HG03520 (cell line): ENCODE measurements around the gene RCAN2.
A peak's percentile ranks its signal among the peaks of the same experiment; 100 is the strongest.

Experiments
- ATAC-seq: cut with Tn5 transposase; IDR thresholded peaks from one replicate; pipeline ENCODE4 v1.9.1; 2021; ENCODE audit warnings: mild to moderate bottlenecking, moderate library complexity; ENCODE audit not compliant: unreplicated experiment

The RCAN2 gene

DNA sequence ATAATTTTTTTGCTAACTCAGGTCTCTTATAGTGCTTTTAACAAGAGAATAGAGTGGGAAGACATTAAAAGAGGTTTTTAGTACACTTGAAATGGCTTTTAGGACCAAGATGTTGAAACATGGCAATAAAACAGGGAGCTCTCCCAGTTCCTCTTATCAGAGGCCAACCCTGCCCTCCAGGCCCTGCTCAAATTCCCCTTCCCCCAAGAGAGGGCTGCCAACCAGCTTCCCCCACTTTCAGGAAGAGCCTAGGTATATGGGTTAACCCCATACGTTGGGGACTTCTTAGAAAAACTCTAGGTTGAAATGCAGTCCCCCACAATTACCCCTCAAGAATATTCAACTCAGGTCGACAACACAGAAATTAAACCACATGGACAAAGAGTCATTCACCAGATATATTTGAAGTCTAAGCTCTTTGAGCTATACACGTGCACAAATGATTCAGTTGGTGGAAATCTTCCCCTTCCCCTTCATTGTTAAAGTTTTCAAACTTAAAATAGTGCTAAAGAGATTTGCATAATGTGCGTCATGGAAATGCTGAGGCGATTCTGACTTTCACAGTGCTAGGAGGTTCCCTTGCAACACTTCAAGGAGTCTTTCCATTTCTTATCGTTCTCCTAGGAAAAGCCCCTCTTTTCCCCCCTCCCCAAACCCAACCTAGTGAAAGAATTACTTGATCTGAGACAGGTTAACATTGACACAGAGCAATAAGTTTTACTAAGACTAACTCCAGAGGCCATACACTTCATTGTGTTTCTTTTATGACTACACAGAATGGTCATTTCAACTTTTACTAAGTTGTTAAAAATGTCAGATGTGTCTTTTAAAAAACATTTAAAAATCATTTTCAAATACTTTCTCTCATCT lies 270.7 kb downstream of the RCAN2 start:
- peak; percentile 54 for ATAC-seq

DNA sequence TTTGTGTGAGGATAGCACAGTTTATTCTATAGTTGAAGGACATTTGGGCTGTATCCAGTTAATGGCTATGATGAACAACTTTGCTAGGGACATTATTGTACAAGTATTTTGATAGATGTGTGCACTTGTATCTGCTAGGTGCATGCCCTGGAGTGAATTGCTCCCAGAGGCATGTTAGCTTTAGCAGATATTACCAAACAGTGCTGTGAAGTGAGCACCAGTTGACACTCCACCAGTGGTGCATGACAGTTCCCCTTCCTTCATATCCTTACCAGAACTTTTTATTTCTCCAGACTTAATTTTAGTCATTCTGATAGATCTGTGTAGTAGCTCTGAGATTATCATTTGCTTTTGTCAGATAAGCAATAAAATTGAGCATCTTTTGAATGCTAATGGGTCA lies 271.6 kb downstream of the RCAN2 start:
- no peak for ATAC-seq

DNA sequence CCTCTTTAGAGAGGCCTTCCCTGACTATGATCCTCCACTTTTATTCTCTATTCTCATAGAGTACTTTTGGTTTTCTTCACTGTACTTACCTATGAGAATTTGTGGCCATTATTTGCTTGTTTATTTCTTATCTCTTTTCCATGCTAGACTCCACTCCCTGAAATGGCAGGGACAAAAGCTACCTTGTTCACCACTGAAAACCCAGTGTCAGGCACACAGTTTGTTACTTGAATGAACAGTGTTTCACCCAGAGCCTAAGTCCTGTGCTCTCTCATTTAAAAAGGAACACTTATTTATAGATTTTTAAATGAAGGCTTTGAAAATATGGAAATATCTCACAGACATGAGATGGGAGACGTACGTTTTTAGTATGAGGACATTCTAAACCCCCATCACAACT lies 272.8 kb downstream of the RCAN2 start:
- ATAC-seq, result no peak

GRCh38 chr6:46217671-46218131 lies 273.5 kb downstream of the RCAN2 start:
- peak; percentile 52 for ATAC-seq

- ATAC-seq, result no peak
These were observed 274.4 kb downstream of the RCAN2 start for GRCh38 chr6:46216879-46217278.

GRCh38 chr6:46215777-46216176 lies 275.5 kb downstream of the RCAN2 start:
- ATAC-seq, result no peak

- no peak for ATAC-seq
These were observed 276.0 kb downstream of the RCAN2 start for GRCh38 chr6:46215213-46215612.

- no peak for ATAC-seq
These were observed 279.3 kb downstream of the RCAN2 start for GRCh38 chr6:46211917-46212316.

DNA sequence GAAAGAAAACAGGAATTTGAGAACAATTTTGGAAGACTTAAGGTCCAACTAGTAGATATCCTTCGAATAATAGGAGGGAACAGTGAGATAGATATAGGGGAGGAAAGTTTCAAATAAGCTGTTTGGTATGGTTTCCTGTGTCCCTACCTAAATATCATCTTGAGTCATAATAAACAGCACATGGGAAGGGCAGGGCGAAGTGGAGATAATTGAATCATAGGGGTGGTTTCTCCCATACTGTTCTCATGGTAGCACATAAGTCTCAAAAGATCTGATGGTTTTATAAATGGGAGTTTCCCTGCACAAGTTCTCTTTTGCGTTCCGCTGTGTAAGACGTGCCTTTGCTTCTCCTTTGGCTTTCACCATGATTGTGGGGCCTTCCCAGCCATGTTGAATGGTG lies 281.0 kb downstream of the RCAN2 start:
- no peak for ATAC-seq

DNA sequence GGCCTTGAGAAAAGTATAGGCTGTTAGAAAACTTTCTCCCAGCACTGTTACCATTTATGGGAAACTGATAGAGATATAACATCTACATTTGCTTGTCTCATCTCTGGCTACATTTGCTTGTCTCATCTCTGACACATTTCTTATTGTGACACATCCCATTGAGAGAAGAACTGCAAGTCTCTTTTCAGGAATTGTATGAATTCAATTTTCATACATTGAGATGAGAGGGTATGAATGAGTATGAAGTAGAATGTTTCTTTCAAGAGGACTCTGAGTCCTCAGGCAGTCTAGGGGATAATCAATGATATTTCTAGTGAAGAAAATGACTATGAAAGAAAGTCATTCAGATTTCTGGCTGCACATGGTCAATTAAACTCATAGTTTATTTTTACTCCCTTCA lies 282.9 kb downstream of the RCAN2 start:
- no peak for ATAC-seq

DNA sequence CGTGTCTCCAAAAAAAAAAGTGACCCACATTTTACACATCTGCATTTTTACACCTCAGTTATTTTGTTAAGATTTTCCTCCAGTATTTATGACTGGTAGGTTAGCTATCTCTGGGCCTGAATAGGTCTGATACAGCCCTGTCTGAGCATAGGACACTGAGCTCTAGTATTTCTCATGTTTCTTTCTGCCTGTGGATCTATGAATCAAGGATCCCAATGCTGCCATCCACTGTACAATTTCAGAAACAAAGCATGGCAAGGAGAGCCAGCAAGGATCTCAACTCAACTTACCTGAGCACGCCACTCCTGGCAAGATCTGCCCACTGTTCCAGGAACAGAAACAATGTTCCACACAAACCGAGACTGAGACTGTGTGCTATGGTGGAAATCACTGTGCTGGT lies 284.1 kb downstream of the RCAN2 start:
- no peak for ATAC-seq

- no peak for ATAC-seq
These were observed 286.2 kb downstream of the RCAN2 start for GRCh38 chr6:46204880-46205650.

DNA sequence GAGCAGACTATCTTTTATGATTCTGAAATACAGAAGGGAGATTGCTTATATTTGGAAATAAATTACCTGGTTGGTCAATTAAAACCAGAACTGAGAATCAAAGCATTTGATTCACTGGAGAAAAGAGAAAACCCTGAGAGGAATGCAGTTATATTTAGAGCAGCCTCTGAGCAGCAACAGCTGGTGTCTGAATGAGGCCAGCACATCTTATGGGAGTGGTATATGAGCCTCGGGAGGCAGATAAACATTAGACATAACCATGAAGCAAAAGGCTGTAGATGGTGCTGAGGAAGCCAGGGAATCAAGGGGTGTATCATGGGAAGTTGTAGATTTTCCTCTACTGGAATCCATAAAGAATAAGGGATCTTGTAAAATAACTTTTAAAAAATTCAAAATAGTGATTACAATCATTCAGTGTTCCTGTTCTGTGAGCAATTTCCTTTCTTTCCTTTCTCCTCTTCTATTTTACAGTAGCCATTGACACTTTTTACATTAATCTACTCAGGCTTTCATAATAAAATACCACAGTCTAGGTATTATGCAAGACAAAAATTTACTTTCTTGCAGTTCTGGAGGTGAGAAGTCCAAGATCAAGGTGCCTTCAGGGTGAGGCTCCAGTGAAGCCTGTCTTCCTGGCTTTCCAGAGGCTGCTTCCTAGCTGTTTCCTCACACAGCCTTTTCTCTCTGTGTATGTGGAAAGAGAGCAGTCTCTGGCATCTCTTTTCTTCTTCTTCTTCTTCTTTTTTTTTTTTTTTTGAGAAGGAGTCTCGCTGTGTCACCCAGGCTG lies 287.7 kb downstream of the RCAN2 start:
- no peak for ATAC-seq

DNA sequence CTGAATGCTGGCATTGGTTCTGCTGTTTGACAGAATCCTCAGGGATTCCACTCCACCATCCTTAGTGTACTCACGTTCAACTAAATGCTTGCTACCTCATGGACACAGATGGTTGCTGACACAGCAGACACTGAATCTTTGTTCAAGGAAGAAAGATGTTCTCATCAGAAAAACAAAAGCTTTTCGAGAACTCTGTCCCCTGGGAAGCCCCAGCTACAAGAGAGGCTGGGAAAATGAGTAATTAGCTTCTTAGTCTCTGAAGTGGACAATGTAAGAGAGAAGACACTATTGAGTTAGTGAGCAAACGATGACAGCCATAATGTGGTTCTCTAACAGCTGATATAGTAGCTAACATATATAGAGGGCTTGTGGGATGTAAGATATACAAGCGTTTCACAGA lies 289.5 kb downstream of the RCAN2 start:
- ATAC-seq, result no peak

DNA sequence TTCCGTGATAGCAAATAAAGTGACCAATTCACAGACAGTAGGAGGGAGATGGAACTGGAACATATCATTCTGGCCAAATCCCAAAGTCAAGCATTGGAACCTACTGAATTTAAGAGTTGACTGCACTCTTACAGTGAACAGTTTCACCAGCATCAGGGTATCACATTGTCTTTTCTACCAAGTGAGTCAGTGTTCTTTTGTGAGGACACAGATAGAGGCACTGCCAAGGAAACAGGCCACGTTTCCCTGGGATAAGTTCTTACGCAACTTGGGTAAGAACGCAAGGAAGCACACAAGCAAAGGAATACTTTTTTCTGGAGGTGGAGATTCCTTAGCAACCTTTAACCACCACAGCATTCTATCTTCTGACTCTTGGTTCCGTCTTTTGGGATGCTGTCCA lies 291.9 kb downstream of the RCAN2 start:
- no peak for ATAC-seq

DNA sequence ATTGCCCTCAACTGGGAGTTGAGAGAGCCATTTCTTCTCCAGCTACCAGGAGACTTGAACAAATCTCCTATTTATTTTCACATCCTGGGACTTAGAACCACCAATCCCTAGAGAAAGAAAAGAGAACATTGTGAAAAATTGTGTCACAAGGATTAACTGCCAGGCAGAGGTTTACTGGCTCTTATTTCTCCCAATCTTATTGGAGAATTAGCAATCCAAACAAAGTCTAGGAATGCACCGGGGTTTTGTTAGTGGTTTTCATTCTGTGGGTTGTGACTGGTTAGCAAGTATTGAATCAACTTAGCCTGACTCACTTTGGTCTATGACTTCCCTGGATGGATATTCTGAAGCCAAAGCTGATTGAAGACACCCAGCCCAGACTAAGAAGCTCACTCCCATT lies 299.3 kb downstream of the RCAN2 start:
- no peak for ATAC-seq

GRCh38 chr6:46190889-46191288 lies 300.4 kb downstream of the RCAN2 start:
- no peak for ATAC-seq

DNA sequence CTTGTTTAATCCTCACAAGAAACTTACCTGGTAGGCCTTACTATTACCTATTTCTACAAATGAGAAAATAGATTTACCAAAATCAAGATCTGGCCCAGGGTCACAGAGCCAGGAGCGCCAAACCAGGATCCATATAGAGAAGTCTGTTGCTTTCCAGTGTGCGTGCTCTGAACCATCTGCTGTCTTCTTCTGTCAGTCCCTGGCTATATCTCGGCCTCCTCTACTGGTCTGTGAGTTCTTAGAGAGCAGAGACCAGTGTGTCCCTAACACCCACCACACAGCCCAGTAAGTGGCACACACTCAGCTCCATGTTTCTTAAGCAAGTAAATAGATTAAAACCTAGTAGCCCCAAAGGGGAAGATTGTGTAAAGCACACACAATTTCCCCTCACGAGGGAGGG lies 301.5 kb downstream of the RCAN2 start:
- no peak for ATAC-seq

- ATAC-seq, result no peak
These were observed 304.7 kb downstream of the RCAN2 start for GRCh38 chr6:46186583-46186982.

GRCh38 chr6:46184114-46184513 lies 307.1 kb downstream of the RCAN2 start:
- ATAC-seq, result no peak

DNA sequence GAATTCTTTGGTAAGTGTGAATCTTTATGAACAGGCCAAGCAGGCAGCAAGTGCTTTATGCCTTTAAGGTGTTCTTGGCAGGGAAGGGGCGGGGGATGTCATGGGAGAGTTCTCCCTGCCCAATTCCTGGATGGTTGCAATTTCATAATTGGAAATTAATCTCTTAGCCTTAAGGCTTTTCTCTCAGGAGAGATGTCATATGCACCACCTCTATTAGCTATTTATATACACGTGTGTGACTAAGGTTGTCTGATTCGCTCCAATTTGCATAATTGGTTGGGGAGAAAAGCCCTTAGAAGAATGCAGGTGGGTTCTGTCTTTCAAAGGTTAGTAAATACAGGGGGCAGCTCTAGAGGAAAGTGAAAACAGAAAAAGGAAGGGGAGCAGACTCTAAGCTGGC lies 315.3 kb downstream of the RCAN2 start:
- no peak for ATAC-seq
